GM08714 (cell line): ENCODE measurements around the gene PLA2G2D.

Source experiments
- H3K4me3 ChIP-seq: fragments of 200-500 bp; sonication (Bioruptor generic); 2 replicates; pipeline ENCODE4 v1.5.1; 2014; ENCODE audit warnings: mild to moderate bottlenecking, low read length, inconsistent platforms
- ZNF274 ChIP-seq: IDR thresholded peaks from 2 replicates; pipeline ENCODE4 v1.6.1; 2012; ENCODE audit warnings: mild to moderate bottlenecking, low read depth, low read length

The PLA2G2D gene

DNA sequence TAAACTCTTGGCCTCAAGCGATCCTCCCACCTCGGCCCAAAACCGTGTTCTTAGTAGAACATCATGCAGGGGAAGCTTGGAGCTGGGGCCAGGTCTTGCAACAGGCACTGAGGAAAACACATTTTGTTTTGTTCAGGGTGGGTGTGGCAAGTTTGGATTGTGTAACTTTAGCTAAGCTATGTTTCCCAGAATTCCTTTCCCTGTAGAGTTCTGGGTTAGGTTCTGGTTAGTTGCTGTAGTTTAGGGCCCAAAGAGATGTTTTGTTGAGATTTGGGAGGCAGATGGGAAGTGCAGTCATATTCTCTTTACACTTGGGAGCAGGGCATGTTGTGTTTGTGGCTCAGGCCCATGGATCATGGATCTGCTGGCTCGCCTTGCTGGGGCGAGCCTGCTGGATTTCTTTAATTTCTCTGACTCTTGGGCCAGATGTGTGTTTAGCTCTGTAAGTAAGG, 25.4 kb downstream of the PLA2G2D start:
- H3K4me3 ChIP-seq, result no peak overlapping the region
- no peak for TF ChIP-seq ZNF274

DNA sequence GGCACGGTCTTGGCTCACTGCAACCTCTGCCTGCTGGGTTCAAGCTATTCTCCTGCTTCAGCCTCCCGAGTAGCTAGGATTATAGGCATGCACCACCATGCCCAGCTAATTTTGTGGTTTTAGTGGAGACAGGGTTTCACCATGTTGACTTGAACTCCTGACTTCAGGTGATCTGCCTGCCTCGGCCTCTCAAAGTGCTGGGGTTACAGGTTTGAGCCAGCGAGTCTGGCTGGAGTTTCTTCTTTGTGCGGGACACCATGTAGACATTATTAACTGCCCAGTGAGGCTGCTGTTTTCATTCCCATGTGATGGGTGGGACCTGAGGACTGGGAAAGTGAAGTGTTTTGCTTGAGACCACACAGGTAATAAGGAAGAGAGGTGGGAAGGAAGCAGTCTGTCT, 26.0 kb downstream of the PLA2G2D start:
- TF ChIP-seq ZNF274, result no peak
- H3K4me3 ChIP-seq, result no peak overlapping the region

DNA sequence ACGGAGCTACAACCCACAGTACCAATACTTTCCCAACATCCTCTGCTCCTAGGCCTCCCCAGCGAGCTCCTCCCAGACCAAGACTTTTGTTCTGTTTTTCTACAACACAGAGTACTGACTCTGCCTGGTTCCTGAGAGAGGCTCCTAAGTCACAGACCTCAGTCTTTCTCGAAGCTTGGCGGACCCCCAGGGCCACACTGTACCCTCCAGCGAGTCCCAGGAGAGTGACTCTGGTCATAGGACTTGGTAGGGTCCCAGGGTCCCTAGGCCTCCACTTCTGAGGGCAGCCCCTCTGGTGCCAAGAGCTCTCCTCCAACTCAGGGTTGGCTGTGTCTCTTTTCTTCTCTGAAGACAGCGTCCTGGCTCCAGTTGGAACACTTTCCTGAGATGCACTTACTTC, 28.7 kb downstream of the PLA2G2D start:
- no peak for TF ChIP-seq ZNF274
- no peak overlapping the region for H3K4me3 ChIP-seq

DNA sequence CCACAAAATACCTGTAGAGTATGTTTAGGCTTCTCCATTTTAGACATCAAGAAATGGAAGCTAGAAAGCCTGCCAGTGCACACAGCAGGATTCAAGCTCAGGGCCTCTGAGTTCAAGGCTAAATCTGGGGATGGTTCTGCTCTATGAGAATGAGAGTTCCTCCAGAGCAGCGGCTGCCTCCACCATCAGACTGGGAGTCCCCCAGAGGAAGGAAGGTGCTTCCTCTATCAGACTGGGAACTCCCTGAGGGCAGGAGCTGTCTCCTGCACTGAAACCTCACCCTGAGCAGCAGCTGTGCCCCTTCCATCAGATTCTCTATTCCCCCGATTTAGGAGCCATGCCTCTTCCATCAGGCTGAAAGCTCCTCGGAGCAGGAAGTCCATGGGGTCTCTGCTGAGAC, 29.2 kb downstream of the PLA2G2D start:
- TF ChIP-seq ZNF274, result no peak

DNA sequence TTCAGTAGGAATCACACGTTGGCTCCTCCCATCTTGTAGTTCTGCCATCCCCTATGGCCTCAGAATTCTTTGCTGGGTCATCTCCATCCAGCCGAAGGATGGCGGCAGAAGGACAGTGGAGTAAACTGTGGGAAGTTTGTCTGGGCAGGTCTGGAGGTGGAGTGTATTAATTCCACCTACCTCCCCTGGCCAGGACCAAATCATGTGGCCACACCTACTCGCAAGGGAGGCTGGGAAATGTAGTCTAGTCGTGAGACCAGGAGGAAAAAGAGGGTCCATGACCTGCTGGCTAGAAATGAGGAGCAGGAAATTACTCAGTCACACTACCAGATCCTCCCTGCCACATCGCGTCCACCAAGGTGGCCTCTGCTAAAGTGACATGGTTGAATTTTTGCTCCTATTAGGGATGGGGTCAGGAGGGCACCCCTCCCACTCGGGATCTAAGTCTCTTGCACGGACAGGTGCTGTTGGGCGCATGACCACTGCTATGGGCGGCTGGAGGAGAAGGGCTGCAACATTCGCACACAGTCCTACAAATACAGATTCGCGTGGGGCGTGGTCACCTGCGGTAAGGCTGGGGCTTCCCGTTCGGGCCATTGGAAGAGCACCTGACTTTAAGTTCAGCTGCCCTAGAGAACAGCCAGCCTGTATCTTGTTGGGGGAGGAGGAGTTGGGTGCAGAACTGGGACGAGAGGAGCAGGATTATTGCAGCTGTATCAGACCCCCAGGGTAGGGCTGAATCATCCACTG, 29.8 kb downstream of the PLA2G2D start:
- H3K4me3 ChIP-seq, result no peak overlapping the region
- TF ChIP-seq ZNF274, result no peak

More for the DNA sequence above, 29.2 kb downstream of the PLA2G2D start:
- no peak overlapping the region for H3K4me3 ChIP-seq

DNA sequence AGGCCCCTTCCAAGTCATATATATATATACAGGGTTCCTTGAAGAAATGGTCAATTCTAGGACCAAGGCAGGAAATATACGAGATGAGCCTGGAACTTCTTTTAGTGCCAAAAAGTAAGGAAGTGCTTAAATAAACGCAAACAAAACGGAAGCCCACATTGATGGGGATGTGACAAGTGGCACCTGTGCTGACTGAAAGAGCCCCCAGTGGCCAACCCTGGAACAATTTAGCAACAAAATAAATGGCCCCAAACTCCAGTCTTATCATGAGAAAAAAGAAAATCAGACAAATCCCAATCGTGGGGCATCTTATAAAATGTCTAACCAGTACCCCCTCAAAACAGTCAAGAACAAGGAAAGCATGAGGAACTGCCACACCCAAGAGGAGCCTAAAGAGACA, 31.7 kb downstream of the PLA2G2D start:
- TF ChIP-seq ZNF274, result no peak
- H3K4me3 ChIP-seq, result no peak overlapping the region

DNA sequence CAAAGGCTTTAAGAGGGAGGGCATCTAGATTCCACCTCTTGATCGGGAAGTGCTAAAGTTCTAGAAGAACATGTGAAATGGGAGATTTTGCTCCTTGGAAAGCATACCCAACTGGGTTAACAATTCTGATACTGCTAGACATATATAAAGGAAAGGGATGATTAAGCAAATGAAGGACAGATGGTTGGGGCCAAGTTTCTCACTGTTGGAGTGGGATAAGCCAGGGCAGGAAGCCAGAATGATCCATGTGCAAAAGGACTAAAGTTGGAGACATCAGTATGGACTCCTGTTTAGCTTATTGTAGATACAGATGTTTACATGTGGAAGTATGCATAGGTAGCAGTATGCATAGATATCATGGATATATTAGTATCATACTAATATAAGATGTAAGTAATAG, 32.5 kb downstream of the PLA2G2D start:
- no peak for TF ChIP-seq ZNF274
- no peak overlapping the region for H3K4me3 ChIP-seq

DNA sequence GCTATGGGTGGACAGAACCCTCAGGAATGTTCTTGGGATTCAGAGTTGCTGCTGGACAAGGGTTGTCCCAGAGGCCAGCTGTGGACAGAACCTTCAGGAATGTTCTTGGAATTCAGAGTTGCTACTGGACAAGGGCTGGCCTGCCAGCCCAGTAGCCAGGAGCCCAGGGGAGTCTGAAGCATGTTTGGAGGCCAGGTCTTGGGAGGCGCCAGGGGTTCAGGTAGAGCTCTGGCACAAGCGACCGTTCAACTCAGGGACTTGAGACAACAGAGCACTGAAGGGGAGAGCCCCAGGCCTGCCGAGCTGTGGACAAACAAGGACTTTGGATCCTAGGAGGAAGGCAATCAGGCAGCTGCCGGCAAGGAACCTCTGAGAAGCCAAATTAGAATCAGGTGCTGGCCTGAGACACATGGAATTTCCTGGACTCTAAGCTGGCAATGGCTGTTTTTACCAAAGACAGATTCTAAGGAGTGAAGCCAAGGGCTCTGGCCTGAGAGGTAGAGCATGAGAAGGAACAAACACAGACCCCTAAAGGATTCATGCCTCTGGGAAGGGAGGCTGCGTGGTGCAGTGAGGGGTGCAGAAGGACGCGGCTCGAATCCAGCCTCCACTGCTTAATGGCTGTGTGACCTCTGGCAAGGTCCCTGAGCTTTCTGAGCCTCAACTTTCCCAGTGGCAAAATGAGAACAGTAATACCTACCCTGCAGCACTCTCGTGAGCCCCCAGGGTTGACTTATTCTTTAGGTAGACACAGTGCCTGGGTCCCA, 36.0 kb downstream of the PLA2G2D start:
- H3K4me3 ChIP-seq, result no peak overlapping the region
- TF ChIP-seq ZNF274, result no peak

DNA sequence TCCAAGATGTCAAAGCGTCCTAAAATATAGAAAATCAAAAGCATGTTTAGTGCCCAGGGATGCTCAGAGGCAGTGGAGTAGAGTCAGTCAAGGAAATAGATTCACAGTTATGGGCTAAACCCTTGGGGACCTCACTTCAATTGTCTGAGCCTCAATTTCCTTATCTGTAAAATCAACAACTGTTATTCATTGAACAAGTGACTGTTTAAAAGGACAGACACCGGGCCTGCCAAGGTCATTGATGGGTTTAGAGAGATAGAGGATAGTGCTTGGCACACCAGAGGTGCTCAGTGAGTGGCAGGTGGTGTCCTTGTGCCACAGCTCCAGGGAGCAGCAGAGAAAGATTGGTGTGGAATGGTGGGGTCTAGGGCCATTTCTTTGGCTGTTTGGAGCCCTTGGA, 36.6 kb downstream of the PLA2G2D start:
- no peak overlapping the region for H3K4me3 ChIP-seq
- TF ChIP-seq ZNF274, result no peak

DNA sequence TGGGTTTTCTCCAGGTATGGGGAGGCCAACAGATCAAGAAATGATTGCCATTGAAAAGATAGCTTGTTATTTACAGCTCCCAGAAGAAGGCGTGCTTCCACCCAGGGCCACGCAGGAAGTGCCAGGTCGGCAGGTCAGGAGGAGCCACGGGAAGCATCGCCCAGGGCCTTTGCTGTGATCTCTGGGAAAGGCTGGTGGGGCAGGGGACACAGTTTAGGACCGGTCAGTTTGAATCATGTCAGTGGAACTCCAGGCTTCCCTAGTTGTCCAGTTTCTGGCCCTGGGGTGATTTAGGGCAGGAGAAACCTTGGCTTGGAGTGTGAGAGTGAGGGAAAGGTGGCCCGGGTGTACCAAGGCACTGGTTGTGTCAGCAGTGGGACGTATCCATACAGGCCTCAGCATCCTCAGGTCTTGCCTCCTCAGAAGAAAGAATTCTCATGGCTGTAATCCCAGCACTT, 38.0 kb downstream of the PLA2G2D start:
- H3K4me3 ChIP-seq, result no peak overlapping the region
- no peak for TF ChIP-seq ZNF274

DNA sequence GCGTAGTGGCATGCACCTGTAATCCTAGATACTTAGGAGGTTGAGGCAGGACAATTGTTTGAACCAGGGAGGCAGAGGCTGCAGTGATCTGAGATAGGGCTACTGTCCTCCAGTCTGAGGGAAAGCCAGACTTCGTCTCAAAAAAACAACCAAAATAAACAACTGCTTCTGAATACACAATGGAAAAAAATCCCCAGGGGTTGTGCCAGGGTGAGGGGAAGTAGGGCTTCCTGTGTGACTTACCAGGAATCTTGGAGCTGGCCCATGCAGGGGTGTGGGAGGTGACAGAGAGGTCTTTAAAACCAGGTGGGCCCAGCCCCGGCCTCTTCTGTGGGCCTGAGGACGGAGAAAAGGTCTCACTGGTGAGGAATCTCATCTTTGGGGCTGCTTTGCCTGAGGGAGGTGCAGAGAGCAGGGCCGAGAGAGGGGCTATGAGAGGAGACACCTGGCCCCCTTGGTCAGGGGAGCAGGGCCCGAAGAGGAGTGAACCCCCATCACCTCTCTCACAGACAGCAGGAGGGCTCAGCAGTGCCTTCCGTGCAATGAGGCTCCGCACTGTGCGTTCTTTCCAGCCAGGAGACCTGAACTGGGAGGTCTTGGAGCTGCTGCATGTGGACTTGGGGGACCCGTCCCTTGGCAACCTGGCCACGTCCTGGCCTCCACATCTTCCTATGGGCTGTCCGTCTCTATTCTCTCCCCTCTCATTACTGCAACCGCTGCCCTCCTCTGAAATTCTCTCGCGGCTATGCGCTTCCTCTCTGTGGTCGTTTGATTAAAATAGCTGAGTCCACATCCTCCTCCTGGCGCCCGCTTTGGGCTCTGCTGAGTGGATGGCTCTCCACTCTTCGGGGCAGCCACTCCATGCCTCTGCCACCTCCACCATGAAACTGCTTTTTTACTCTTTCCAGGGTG, 38.6 kb downstream of the PLA2G2D start:
- H3K4me3 ChIP-seq, result no peak overlapping the region
- TF ChIP-seq ZNF274, result no peak

DNA sequence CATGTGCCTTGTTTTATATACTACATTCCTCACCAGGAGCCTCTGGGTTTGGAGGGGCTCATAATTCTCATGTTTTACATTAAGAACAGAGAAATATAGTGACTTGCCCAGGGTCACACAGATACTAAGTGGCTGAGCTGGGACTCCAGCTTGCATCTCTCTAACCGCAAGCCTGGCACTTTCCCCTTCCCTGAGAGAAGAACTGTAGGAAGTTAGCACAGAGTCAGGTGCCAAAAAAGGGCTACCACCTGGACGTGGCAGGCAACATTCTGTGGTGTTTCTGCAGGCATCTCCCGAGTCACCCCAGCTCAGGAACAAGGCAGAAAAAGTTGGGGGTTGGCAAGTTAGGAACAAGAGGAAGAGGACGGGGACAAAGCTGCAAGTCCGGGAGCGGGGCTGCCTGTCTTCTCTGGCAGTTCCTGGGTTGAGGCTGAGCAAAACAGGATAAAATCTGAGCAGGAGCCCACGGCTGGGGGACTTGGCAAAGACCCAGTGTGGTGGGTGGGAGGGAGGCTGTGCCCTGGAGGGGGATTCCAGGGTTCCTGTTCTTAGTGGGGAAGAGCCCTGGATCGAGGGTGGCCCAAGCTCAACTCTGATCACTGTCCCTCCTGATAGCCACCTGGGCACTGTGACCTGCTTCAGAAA, 39.6 kb downstream of the PLA2G2D start:
- no peak overlapping the region for H3K4me3 ChIP-seq
- no peak for TF ChIP-seq ZNF274

DNA sequence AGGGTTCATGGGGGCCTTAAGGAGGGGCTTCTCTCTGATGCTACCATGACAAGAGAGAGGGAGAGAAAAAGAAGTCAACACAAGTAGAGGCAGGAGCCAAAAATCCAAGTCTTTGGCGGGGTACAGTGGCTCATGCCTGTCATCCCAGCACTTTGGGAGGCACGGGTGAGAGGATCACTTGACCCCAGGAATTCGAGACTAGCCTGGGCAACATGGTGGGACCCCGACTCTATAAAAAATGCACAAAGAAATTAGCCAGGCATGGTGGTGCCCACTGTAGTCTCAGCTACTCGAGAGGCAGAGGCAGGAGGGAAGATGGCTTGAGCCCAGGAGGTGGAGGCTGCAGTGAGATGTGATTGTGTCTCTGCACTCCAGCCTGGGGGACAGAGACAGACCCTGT, 40.6 kb downstream of the PLA2G2D start:
- TF ChIP-seq ZNF274, result no peak
- no peak overlapping the region for H3K4me3 ChIP-seq
